Urinary bladder (tissue), 4 donors: ENCODE data around the gene NPTXR. TPM values are rescaled to one million over a fixed set of nuclear protein-coding genes. Genes with fewer than 3 reads are reported as not detected.

Experiments
- DNase-seq: peaks from one replicate; pipeline ENCODE4 v3.0.0-alpha.2; 2015; ENCODE audit errors: extremely low spot score
- H3K27ac ChIP-seq: one replicate; pipeline ENCODE4 v1.5.1; 2013; ENCODE audit warnings: low read depth, mild to moderate bottlenecking, moderate library complexity
- H3K36me3 ChIP-seq: one replicate; pipeline ENCODE4 v1.6.1; 2013; ENCODE audit warnings: mild to moderate bottlenecking, moderate library complexity; ENCODE audit not compliant: insufficient read depth
- H3K4me1 ChIP-seq: one replicate; pipeline ENCODE4 v1.6.1; 2013; ENCODE audit warnings: mild to moderate bottlenecking, moderate library complexity; ENCODE audit not compliant: insufficient read depth
- H3K4me3 ChIP-seq: one replicate; pipeline ENCODE4 v1.5.1; 2013; ENCODE audit warnings: low read depth, low read length
- WGBS: extraction: QIAGEN DNeasy Blood & Tissue Kit; methylation state at CpG from one replicate; pipeline ENCODE4 v1.1.7; 2013; 5-methylcytosine and 5-hydroxymethylcytosine counted together
- polyA plus RNA-seq: library from polyadenylated mRNA; stranded (reverse); fragments of 200-250 nt; gene quantifications from one replicate; pipeline ENCODE4 v1.2.3, GENCODE V29; 2013
- total RNA-seq: library from RNA; depleted of rRNA; stranded (reverse); fragments of >200 nt; gene quantifications from one replicate; pipeline ENCODE4 v1.2.3, GENCODE V29; 2014
- donor health status: healthy with polysubstance abuse.
- donor health status: healthy.

NPTXR gene
- total and polyA plus RNA-seq, 2 donors, result 4.2 to 15.1 TPM

GRCh38 chr22:38853196-38853651 lies 9.4 kb upstream of the NPTXR start:
- no peak overlapping the region for H3K4me3 ChIP-seq
- no peak overlapping the region for H3K27ac ChIP-seq
- H3K4me1 ChIP-seq, result no peaks in the 10 kb centered on the region
- 67% methylated on average over 9 of the region's 9 CpGs for WGBS
- no peak for DNase-seq
- H3K36me3 ChIP-seq, result no peaks in the 10 kb centered on the region

GRCh38 chr22:38852522-38852921 lies 8.7 kb upstream of the NPTXR start:
- WGBS, result 96% methylated on average over 1 of the region's 1 CpG
- Histone ChIP-seq H3K27ac (no peak overlapping the region), H3K4me1 (no peaks in the 10 kb centered on the region), H3K4me3 (no peak overlapping the region), H3K36me3 (no peaks in the 10 kb centered on the region)
- no peak for DNase-seq

- no peaks in the 10 kb centered on the region for H3K4me1 ChIP-seq
- WGBS, result 55% methylated on average over 15 of the region's 15 CpGs
- H3K4me3 ChIP-seq, result no peak overlapping the region
- H3K27ac ChIP-seq, result no peak overlapping the region
- DNase-seq, result no peak
- no peaks in the 10 kb centered on the region for H3K36me3 ChIP-seq
These were observed 7.4 kb upstream of the NPTXR start for GRCh38 chr22:38850941-38851849.

DNA sequence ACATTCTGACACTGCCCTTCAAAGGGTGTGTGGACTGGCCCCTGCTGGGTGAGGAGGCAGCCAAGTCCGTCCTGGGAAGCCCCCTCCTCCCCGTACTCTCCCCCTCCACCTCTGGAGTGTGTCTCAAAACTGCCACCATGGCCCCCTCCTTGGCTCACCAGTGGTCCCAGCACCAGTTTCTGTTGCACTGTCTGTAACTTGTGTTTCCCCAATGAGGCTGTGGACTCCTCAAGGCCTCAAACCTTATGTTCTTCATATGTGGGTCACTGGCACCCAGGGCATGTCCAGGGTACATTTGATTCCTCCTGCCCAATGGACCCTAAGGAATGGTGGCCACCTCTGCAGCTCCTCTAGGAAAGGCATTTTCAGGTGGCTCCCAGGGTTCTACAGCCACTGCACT lies 6.6 kb upstream of the NPTXR start:
- 50% methylated on average over 2 of the region's 2 CpGs for WGBS
- no peak overlapping the region for H3K27ac ChIP-seq

DNA sequence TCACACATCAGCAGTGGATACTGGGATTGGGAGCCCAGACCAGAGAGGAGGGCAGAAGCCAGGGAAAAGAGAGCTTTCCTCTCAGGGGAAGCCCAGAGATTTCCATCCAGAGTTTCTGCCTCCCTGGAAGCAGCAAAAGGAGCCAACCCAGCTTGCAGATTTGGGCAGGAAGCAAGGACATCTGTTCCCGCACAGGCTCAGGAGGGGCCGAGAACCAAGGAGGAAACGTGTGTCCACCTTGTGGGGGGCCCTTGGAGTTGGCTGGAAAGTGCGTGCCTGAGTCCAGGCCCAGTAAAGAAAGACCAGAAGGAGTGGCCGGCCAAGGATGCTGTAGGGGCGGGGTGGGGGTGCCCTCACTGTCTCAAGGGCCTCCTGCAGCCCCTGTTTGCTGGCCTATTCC lies 6.0 kb upstream of the NPTXR start:
- WGBS, result 58% methylated on average over 6 of the region's 6 CpGs
- Histone ChIP-seq H3K36me3 (no peaks in the 10 kb centered on the region), H3K4me3 (no peak overlapping the region), H3K4me1 (no peaks in the 10 kb centered on the region), H3K27ac (no peak overlapping the region)
- DNase-seq, result no peak

More for the DNA sequence above, 6.6 kb upstream of the NPTXR start:
- Histone ChIP-seq H3K36me3 (no peaks in the 10 kb centered on the region), H3K4me3 (no peak overlapping the region), H3K4me1 (no peaks in the 10 kb centered on the region)
- no peak for DNase-seq

- H3K36me3 ChIP-seq, result no peaks in the 10 kb centered on the region
- H3K4me3 ChIP-seq, result no peak overlapping the region
- no peak for DNase-seq
- no peak overlapping the region for H3K27ac ChIP-seq
- 77% methylated on average over 1 of the region's 1 CpG for WGBS
- H3K4me1 ChIP-seq, result no peaks in the 10 kb centered on the region
These were observed 2.6 kb upstream of the NPTXR start for GRCh38 chr22:38846412-38846811.

GRCh38 chr22:38845004-38845740 lies 1.3 kb upstream of the NPTXR start:
- Histone ChIP-seq H3K36me3 (no peaks in the 10 kb centered on the region), H3K4me3 (no peak overlapping the region), H3K27ac (no peak overlapping the region), H3K4me1 (no peaks in the 10 kb centered on the region)
- WGBS, result 63% methylated on average over 17 of the region's 17 CpGs
- DNase-seq, result no peak

- peak overlapping the region; percentile 60 for H3K4me3 ChIP-seq
- H3K36me3 ChIP-seq, result no peaks in the 10 kb centered on the region
- DNase-seq, result no peak
- H3K27ac ChIP-seq, result no peak overlapping the region
- H3K4me1 ChIP-seq, result no peaks in the 10 kb centered on the region
- WGBS, result 20% methylated on average over 22 of the region's 22 CpGs
These were observed 631 bp upstream of the NPTXR start for GRCh38 chr22:38844315-38845003.

- Histone ChIP-seq H3K27ac (no peak overlapping the region), H3K4me1 (no peaks in the 10 kb centered on the region), H3K4me3 (peak overlapping the region; percentile 60), H3K36me3 (no peaks in the 10 kb centered on the region)
- peak; percentile 28 for DNase-seq
- WGBS, result under 1% methylated on average over 68 of the region's 68 CpGs
These were observed 599 bp downstream of the NPTXR start for GRCh38 chr22:38843201-38843656.

- WGBS, result 19% methylated on average over 34 of the region's 34 CpGs
- H3K27ac ChIP-seq, result no peak overlapping the region
- H3K4me3 ChIP-seq, result peak overlapping the region; percentile 60
- H3K36me3 ChIP-seq, result no peaks in the 10 kb centered on the region
- DNase-seq, result no peak
- no peaks in the 10 kb centered on the region for H3K4me1 ChIP-seq
These were observed 1.2 kb downstream of the NPTXR start for GRCh38 chr22:38842512-38843200.

GRCh38 chr22:38841635-38842034 lies 2.2 kb downstream of the NPTXR start:
- Histone ChIP-seq H3K4me3 (no peak overlapping the region), H3K36me3 (no peaks in the 10 kb centered on the region), H3K4me1 (no peaks in the 10 kb centered on the region), H3K27ac (no peak overlapping the region)
- 88% methylated on average over 5 of the region's 5 CpGs for WGBS
- no peak for DNase-seq

DNA sequence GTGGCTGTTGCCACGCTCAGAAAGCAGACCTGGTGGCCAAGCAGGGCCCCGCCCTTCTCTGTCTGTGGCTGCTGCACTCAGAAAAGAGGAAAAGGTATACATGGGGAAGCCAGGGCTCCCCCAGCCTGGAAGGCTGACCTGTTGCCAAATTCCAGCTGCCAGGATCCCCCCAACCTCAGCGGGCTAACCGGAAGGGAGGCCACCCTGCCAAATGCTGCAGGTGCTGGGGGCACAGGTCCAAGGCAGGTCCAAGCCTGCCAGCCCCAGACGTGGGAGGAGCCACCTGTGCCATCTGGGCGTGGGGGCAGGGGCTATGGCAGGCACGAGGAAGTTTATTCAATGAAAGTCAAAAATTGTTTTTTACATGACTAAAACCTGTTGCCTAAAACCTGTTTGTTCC lies 2.6 kb downstream of the NPTXR start:
- H3K4me3 ChIP-seq, result no peak overlapping the region
- no peaks in the 10 kb centered on the region for H3K4me1 ChIP-seq
- no peak for DNase-seq
- 72% methylated on average over 7 of the region's 7 CpGs for WGBS
- no peaks in the 10 kb centered on the region for H3K36me3 ChIP-seq
- H3K27ac ChIP-seq, result no peak overlapping the region

DNA sequence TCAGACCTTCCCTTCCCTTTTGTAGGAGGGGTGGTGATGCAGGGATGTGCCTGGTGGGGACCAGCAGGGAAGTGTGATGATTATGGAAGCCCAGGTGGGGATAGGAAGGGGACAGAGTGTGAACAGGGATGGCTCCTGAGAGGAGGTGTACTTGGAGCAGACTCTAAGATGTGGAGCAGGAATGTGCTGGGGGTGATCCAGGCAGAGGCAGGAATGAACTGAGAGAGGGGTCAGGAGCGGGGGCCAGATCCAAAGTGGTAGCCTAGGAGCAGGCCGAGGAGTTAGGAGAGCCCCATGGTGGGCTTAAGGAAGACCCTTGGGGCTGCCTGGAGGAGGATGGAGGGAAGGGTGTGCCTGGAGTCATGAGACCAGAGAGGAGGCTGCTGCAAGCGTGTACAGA lies 3.7 kb downstream of the NPTXR start:
- Histone ChIP-seq H3K4me3 (no peak overlapping the region), H3K27ac (no peak overlapping the region), H3K4me1 (no peaks in the 10 kb centered on the region), H3K36me3 (no peaks in the 10 kb centered on the region)
- WGBS, result 90% methylated on average over 3 of the region's 3 CpGs
- DNase-seq, result no peak
